Measurements from ENCODE around the gene DRG2. TPM values are rescaled to one million over a fixed set of nuclear protein-coding genes. Genes with fewer than 3 reads are reported as not detected.

DRG2 gene
- total and polyA plus RNA-seq, 4 donors, result 28.6 to 41.3 (median 35.6) TPM

DNA sequence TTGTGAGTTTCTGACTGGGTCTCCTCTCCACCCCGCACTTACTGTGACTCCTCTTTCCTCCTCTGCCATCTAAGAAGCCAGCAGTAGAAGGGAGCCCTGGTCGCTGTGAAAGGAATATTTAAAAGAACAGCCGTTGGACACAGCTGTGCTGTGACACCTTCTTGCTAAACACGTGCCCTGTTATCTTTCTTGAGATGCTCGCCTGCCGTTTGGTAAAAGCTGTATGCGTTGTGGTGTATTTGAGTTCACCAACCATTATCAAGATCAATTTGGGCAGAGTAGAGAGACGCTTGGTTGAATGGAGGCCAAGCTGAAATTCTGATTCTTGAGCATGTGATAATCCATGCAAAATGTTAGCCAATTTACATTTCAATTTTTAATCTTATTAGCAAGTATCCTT is 44.8 kb upstream of the DRG2 start:
- no peak for DNase-seq
- no peak overlapping the region for H3K9ac ChIP-seq (ENCODE audit: insufficient read depth in 1 of 2, low read length in 2 of 2)
- peaks cover 6 to 23% (median 11%) of the 10 kb centered on the region in 5 donors for H3K4me1 ChIP-seq (ENCODE audit: control insufficient read depth in 5 of 5, insufficient read depth in 5 of 5, low read length in 5 of 5)
- no peak for ATAC-seq (ENCODE audit: insufficient read depth, low FRiP score)
- H3K9me3 ChIP-seq (ENCODE audit: control insufficient read depth in 4 of 4, insufficient read depth in 3 of 4, low read length in 3 of 4), result no peaks in the 10 kb centered on the region
- peaks cover 3 to 15% (median 9%) of the 10 kb centered on the region in 4 donors for H3K36me3 ChIP-seq (ENCODE audit: control insufficient read depth in 4 of 4, insufficient read depth in 4 of 4, low read length in 4 of 4)
- 87 to 93% methylated on average over 8 of the region's 8 CpGs for WGBS, 2 donors
- no peaks in the 10 kb centered on the region for H3K27me3 ChIP-seq (ENCODE audit: control insufficient read depth in 3 of 3, insufficient read depth in 3 of 3, low read length in 2 of 3)
- no peak overlapping the region for H3K27ac ChIP-seq (ENCODE audit: low read depth in 1 of 2, low read length in 1 of 2)
- TF ChIP-seq, protein P1, sequence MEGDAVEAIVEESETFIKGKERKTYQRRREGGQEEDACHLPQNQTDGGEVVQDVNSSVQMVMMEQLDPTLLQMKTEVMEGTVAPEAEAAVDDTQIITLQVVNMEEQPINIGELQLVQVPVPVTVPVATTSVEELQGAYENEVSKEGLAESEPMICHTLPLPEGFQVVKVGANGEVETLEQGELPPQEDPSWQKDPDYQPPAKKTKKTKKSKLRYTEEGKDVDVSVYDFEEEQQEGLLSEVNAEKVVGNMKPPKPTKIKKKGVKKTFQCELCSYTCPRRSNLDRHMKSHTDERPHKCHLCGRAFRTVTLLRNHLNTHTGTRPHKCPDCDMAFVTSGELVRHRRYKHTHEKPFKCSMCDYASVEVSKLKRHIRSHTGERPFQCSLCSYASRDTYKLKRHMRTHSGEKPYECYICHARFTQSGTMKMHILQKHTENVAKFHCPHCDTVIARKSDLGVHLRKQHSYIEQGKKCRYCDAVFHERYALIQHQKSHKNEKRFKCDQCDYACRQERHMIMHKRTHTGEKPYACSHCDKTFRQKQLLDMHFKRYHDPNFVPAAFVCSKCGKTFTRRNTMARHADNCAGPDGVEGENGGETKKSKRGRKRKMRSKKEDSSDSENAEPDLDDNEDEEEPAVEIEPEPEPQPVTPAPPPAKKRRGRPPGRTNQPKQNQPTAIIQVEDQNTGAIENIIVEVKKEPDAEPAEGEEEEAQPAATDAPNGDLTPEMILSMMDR (IDR thresholded peaks at IDR 0.05; ENCODE audit: control extremely low read depth, extremely low read depth), result no peak
- no peak overlapping the region for H3K4me3 ChIP-seq

DNA sequence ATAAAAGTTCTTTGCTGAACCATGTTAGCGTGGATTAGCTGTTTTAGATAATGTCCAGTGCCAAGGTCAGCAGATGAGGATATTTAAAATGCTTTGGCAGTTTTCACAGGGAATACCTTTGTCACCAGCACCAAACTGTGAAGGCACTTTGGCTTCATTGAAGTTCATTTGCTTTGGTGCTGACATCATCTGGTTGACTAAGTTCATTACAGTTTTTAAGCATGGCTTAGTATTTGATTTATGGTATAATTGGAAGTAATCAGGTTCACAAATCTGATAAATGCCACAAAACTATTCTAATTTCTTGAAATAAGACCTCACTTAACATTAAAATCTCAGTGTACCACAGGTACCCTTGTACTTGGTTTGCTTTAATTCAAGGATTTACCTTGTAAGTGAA is 44.3 kb upstream of the DRG2 start:
- H3K9me3 ChIP-seq (ENCODE audit: control insufficient read depth in 4 of 4, insufficient read depth in 3 of 4, low read length in 3 of 4), result no peaks in the 10 kb centered on the region
- peaks cover 3 to 15% (median 10%) of the 10 kb centered on the region in 4 donors for H3K36me3 ChIP-seq (ENCODE audit: control insufficient read depth in 4 of 4, insufficient read depth in 4 of 4, low read length in 4 of 4)
- TF ChIP-seq, protein P1 (IDR thresholded peaks at IDR 0.05; ENCODE audit: control extremely low read depth, extremely low read depth), result no peak
- H3K27me3 ChIP-seq (ENCODE audit: control insufficient read depth in 3 of 3, insufficient read depth in 3 of 3, low read length in 2 of 3), result no peaks in the 10 kb centered on the region
- H3K4me3 ChIP-seq, result no peak overlapping the region
- peaks cover 4 to 18% (median 7%) of the 10 kb centered on the region in 5 donors for H3K4me1 ChIP-seq (ENCODE audit: control insufficient read depth in 5 of 5, insufficient read depth in 5 of 5, low read length in 5 of 5)
- no peak overlapping the region for H3K27ac ChIP-seq (ENCODE audit: low read depth in 1 of 2, low read length in 1 of 2)
- DNase-seq, result peak in 2 of 3 donors; percentile 17 to 31
- ATAC-seq (ENCODE audit: insufficient read depth, low FRiP score), result no peak
- WGBS, 2 donors, result 86 to 87% methylated on average over 1 of the region's 1 CpG
- H3K9ac ChIP-seq (ENCODE audit: insufficient read depth in 1 of 2, low read length in 2 of 2), result no peak overlapping the region

DNA sequence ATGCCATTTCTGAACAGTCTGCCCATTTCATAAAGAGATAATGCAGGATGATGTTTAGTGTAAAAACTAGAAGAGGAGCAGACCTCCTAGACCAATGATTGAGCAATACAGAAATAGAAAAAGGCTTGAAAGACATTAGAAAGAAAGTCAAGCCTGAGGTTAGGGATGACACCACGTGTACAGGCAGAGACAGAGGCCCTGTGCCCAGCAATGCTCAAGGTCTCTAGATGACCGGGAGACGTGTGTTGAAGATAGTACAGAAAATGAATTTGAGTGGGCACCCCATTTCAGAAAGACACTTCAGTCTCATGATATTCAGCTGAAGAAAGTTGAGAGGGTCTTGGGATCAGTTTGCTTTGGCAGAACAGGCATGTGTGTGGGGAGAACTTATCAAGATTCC is 43.1 kb upstream of the DRG2 start:
- Histone ChIP-seq H3K36me3 (ENCODE audit: control insufficient read depth in 4 of 4, insufficient read depth in 4 of 4, low read length in 4 of 4) (peaks cover 0 to 15% (median 10%) of the 10 kb centered on the region in 4 donors), H3K9ac (ENCODE audit: insufficient read depth in 1 of 2, low read length in 2 of 2) (no peak overlapping the region), H3K27me3 (ENCODE audit: control insufficient read depth in 3 of 3, insufficient read depth in 3 of 3, low read length in 2 of 3) (no peaks in the 10 kb centered on the region), H3K4me3 (no peak overlapping the region), H3K9me3 (ENCODE audit: control insufficient read depth in 4 of 4, insufficient read depth in 3 of 4, low read length in 3 of 4) (no peaks in the 10 kb centered on the region), H3K4me1 (ENCODE audit: control insufficient read depth in 5 of 5, insufficient read depth in 5 of 5, low read length in 5 of 5) (peaks cover 3 to 17% (median 7%) of the 10 kb centered on the region in 5 donors), H3K27ac (ENCODE audit: low read depth in 1 of 2, low read length in 1 of 2) (no peak overlapping the region)
- 89 to 90% methylated on average over 3 of the region's 3 CpGs for WGBS, 2 donors
- no peak for DNase-seq
- TF ChIP-seq, protein P1 (IDR thresholded peaks at IDR 0.05; ENCODE audit: control extremely low read depth, extremely low read depth), result no peak
- no peak for ATAC-seq (ENCODE audit: insufficient read depth, low FRiP score)
